ENCODE results near the gene LHFPL2.
"Not testable (repeated sequence)": the region's sequence is repeated elsewhere in the genome, so short reads cannot be mapped to it uniquely, and the experiment has no call there.

The LHFPL2 gene

DNA sequence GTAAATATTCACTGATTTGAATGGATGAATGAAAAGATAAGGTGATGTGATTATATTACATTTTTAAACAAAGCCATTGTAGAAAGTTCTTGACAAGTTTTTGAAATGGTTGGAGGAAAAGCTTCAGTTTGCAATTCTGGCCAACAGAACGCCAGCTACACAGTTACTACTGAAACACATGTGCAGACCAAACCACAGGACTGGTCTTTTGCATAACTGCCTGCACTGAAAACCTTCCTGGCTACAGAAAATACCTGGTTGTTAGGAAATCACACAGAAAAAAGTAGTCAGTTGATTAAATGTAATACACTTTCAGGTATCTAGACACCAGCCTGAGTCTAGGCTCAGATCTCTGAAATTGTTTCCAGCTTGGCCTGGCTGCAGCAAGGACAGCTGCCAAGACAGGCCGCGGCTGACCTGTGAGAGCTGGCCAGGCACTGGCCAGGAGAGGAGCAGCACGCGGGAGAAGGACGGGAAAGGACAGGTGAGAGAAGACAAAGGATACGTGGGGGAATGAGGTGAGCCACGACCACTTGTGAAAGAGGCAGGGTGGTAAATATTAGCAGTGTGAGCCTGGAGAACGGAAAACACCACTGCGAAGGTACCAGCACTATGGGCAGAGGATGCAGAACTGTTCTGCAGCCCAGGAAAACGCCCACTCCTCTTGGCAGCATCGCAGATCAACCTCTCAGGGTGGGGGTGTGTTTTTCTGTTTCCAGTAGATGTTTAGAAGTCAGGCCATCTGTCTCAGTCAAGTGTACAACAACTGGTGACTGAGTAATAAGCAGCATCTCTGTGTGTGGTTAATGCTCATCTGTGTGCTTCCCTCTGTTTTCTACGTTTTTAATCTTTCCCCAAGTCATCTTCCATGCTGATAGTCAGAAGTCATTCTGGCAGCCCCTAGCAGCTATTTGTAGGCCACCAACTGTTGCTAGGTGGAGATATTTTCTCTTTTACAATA lies 150.7 kb downstream of the LHFPL2 start:
- no peak for DNase-seq

- DNase-seq = no peak
These were observed 152.2 kb downstream of the LHFPL2 start for GRCh38 chr5:78496373-78496772.

DNA sequence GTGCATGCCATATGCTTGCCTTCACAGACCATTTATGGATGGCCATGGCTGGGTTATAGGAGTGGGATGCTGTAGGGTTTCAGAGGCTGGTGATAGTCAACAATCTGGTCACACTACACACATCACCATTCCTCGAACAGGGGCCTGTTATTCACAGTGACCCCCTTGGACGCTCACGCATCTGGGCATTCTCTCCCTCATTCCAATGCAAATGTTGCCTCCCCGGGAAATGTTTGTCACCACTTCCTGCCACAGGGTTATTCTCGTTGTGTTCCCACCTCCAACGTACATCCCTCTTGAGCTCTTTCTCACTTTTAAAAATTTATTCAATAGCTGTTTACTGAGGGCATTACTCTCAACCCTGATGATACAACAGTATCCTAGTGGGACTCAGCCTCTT lies 152.8 kb downstream of the LHFPL2 start:
- no peak for DNase-seq

GRCh38 chr5:78492650-78493049 lies 155.9 kb downstream of the LHFPL2 start:
- DNase-seq = no peak

DNA sequence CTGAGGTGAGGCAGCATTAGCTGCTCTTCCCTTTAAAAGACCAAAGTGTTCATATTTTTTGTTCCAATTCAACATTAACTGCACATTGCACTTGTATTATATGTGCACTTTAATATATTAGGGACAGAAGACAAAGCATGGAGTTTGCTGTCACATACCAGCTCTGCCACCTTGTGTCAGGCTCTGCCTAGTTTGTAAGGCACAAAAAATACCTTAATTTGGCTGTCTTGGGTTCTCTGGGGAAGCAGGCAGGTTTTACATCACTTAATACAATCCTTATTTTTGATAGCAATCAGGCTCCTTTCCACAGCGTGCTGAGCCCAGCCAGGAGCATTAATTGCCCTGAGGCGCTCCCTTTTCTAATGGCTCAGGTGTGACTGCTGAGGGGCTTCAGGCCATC lies 156.3 kb downstream of the LHFPL2 start:
- no peak for DNase-seq

GRCh38 chr5:78490709-78491485 lies 157.7 kb downstream of the LHFPL2 start:
- DNase-seq = no peak

DNA sequence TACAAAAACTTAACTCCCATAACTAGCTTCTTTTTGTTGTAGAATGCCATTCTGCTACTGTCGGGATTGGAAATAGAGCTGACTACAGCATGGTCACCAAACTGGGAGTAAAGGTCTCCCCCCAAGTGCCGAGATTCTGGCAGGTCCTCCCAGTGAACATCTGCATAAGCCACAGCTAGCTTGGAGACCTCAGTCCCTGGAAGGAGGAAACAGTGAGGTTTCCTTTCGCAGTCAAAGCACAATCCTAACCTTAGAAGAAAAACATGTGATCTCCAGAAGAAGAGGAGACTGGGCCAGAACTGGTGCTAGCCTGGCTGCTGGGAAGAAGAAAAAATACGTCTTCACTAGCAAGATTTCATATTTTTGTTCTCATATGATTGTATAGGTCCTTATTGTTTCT lies 160.7 kb downstream of the LHFPL2 start:
- no peak for DNase-seq

DNA sequence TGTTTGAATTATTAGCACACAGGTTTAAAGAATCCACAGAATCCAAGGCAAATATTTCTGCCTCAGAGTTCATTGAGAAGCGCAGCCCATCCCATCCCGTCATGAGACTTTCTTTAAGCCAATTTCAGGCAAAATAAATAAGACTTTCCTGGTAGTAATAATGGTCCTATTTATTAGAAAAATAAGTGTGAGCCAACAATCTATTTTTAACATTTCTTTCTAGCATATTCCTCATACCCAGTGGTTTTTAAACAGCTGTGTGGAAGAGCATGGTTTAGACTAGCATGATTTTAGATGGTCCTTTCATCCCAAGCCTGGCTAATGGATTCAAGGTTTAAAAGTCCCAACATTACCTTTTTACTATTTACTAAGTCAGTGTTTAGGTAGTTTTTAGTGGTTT lies 162.4 kb downstream of the LHFPL2 start:
- DNase-seq = no peak

GRCh38 chr5:78483809-78484521 lies 164.6 kb downstream of the LHFPL2 start:
- no peak for DNase-seq

DNA sequence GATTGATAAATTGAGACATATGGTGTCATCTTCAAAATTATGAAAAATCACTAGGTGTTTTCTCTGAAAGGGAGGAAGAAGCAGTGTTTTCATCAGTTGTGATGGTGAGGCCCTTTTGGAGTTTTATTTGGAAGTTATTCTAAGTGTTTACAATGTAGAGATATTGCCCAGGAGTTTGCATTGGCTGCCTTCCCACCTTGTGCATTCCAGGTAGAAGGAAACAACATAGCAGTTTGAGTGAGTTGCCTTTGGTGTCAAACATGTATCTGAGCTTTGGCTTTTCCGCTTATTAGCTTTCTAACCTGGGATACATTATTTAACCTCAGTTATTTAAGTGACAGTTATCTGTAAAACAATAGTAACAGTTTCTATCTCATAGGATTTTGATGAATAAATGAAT lies 165.6 kb downstream of the LHFPL2 start:
- DNase-seq = no peak

DNA sequence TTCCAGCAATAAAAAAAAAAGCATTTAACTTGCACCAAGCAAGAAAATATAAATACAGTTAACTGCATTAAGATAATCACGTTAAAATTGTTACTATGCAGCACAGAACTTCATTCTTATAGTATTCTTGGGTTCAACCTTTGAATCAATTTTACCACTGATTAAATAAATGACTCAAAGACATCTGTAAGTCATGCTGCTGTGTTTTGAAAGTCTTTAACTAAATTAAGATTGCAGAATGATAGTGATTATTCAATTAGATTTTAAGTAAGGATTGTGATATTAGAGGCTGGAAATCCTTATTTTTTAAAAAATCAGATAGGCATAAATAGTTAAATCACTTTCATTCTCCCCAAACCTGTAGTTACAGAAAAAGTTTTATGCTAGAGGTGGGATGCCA lies 171.8 kb downstream of the LHFPL2 start:
- no peak for DNase-seq

DNA sequence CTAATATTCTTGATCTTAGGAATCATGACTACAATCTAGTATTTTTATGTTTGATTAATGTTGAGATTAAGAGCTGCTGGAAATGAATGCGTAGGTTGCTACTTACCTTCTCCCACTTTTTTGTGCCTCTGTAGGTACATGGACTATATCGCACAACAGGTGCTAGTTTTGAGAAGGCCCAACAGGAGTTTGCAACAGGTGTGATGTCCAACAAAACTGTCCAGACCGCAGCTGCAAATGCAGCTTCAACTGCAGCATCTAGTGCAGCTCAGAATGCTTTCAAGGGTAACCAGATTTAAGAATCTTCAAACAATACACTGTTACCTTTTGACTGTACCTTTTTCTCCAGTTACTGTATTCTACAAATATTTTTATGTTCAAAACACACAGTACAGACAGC lies 173.2 kb downstream of the LHFPL2 start:
- no peak for DNase-seq

DNA sequence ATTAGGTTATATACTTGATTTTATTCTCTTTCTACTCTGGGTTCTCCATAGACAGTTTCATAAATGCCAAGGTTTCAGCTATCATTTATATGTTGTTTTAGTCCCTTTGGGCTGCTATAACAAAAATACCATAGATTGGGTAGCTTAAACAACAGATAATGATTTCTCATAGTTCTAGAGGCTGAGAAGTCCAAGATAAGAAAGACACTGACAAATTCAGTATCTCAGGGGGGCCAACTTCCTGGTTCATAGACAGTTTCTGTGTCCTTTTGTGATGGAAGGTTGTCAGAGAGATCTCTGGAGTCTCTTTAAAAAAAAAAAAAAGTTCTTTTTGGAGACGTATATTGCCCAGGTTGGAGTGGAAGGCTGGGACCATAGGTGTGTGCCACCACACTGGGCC lies 174.8 kb downstream of the LHFPL2 start:
- DNase-seq = no peak

DNA sequence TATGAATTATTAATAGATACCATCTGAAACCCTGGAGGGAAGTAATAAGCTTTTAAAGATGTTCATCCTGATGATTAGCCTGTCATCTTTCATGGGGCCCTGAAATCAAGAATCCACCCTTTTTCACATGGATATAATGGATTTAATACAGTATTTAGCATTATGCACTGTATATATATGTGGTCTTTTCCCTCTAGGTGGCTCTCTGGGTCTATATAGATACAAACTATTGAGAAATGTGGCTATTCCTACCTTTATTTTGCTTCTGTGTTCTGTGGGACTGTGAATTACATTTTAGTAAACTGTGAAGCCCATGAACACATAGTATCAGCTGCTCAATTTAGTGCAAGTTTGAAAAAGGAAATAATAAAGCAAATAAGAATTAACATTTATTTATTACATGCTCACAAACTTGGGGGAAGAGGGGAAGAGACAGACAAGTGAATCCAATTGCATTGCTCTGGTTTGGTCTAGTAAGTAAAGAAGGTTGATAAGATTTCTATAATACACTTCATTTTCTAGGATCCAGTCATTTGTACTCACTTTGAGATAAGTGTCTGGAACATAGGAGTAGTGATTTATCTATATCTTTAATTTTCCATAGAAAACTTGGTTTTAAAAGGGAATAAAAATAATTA lies 176.0 kb downstream of the LHFPL2 start:
- DNase-seq = no peak

DNA sequence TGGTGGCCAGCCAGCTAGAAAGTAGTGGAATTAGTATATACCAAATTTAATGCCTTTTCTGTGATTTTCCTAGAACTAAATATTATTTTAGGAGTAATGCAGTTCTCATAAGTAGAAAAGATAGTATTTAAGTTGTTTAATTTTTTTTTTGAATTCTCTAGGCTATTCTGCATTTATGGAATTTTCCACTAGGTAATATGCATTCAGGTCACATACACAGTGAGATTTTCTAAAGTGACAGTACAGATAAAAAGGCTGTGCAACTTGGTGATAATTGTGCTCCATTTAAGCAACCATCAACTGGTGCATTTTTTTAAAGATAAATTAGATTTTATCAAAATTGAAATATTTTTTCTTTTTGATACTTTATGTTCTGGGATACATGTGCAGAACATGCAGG lies 176.7 kb downstream of the LHFPL2 start:
- no peak for DNase-seq

GRCh38 chr5:78467752-78468357 lies 180.7 kb downstream of the LHFPL2 start:
- DNase-seq = no peak

DNA sequence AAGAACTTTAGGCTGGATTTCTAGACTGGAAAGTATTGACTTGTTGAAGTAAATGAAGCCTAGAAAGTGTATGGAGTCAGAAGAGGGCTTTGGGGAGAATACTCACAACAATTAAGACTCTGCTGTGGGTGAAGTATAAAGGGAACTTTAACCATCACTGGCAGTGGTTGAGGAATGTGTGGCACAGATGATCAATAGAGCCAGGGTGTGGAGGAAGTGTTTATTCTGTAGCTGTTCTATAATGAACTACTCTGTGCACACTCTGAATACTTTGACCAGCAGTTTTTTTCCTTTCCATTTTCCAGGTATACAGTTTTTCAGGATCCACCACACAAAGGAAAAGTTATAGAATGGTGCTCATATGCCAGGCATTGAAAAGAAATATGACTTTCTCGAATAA lies 181.4 kb downstream of the LHFPL2 start:
- no peak for DNase-seq

- no peak for DNase-seq
These were observed 189.7 kb downstream of the LHFPL2 start for GRCh38 chr5:78458843-78459242.

GRCh38 chr5:78457507-78457906 lies 191.1 kb downstream of the LHFPL2 start:
- not testable (repeated sequence) for DNase-seq

- DNase-seq = no peak
These were observed 199.5 kb downstream of the LHFPL2 start for GRCh38 chr5:78449103-78449502.

- no peak for DNase-seq
These were observed 200.7 kb downstream of the LHFPL2 start for GRCh38 chr5:78447775-78448424.
